Chondrocyte (in vitro differentiated cells): ENCODE results near the gene MARS2. TPM values are rescaled to one million over a fixed set of nuclear protein-coding genes. Genes with fewer than 3 reads are reported as not detected.
"Not testable (repeated sequence)": the region's sequence is repeated elsewhere in the genome, so short reads cannot be mapped to it uniquely, and the experiment has no call there.

ENCODE experiments used
- DNase-seq: peaks from one replicate; pipeline ENCODE4 v3.0.0; 2021; ENCODE audit warnings: mixed read lengths, low spot score
- H3K27ac Mint-ChIP-seq: one replicate; pipeline ENCODE4 v1.8.0; 2021; ENCODE audit warnings: mild to moderate bottlenecking, moderate library complexity, mixed read lengths; ENCODE audit not compliant: unreplicated experiment
- H3K27me3 Mint-ChIP-seq: 2 replicates; pipeline ENCODE4 v1.8.0; 2021; ENCODE audit warnings: low read depth, mixed read lengths
- H3K36me3 Mint-ChIP-seq: 2 replicates; pipeline ENCODE4 v1.8.0; 2021; ENCODE audit warnings: low read depth, mixed read lengths
- H3K4me1 Mint-ChIP-seq: 2 replicates; pipeline ENCODE4 v1.8.0; 2021; ENCODE audit warnings: low read depth, mild to moderate bottlenecking, mixed read lengths
- H3K4me3 Mint-ChIP-seq: one replicate; pipeline ENCODE4 v1.8.0; 2021; ENCODE audit warnings: mild to moderate bottlenecking, moderate library complexity, mixed read lengths; ENCODE audit not compliant: unreplicated experiment
- H3K9me3 Mint-ChIP-seq: 2 replicates; pipeline ENCODE4 v1.8.0; 2021; ENCODE audit warnings: low read depth, mixed read lengths
- total RNA-seq: library from RNA; stranded (reverse); gene quantifications from 3 replicates; pipeline ENCODE4 v1.2.1, GENCODE V29; 2021
- TF ChIP-seq, protein P1 (sequence below): fragments of 200-600 bp; sonication (generic); IDR thresholded peaks from 2 replicates; pipeline ENCODE4 v1.5.0; 2021; ENCODE audit warnings: antibody characterized with exemption, mild to moderate bottlenecking, moderate library complexity

The MARS2 gene
- total RNA-seq, 1 donor from 2014 or later, result 3.1 TPM

DNA sequence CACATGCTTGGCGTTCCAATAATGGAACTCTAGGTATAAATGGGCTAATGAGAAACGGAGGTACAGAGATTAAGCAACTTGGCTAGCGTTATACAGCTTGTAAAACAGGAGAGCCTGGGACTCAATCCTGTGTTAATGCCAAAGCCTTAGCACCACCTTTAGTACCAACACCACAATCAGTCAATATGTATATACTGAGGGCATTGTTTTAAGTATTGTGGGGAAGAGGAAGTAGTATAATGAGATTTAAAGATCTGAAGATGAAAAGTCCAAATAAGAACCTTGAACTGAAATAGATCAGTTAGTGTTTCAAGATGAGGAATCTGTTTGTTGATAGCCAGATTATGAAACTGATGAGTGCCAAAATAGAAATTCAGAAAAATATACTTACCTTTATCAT lies 8.1 kb downstream of the MARS2 start:
- Mint-ChIP-seq H3K27ac (no peak overlapping the region), H3K4me3 (no peak overlapping the region), H3K9me3 (no peaks in the 10 kb centered on the region), H3K4me1 (peaks cover 16% of the 10 kb centered on the region), H3K27me3 (no peaks in the 10 kb centered on the region), H3K36me3 (peaks cover 1% of the 10 kb centered on the region)
- TF ChIP-seq, protein P1, sequence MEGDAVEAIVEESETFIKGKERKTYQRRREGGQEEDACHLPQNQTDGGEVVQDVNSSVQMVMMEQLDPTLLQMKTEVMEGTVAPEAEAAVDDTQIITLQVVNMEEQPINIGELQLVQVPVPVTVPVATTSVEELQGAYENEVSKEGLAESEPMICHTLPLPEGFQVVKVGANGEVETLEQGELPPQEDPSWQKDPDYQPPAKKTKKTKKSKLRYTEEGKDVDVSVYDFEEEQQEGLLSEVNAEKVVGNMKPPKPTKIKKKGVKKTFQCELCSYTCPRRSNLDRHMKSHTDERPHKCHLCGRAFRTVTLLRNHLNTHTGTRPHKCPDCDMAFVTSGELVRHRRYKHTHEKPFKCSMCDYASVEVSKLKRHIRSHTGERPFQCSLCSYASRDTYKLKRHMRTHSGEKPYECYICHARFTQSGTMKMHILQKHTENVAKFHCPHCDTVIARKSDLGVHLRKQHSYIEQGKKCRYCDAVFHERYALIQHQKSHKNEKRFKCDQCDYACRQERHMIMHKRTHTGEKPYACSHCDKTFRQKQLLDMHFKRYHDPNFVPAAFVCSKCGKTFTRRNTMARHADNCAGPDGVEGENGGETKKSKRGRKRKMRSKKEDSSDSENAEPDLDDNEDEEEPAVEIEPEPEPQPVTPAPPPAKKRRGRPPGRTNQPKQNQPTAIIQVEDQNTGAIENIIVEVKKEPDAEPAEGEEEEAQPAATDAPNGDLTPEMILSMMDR, result no peak
- DNase-seq, result no peak

DNA sequence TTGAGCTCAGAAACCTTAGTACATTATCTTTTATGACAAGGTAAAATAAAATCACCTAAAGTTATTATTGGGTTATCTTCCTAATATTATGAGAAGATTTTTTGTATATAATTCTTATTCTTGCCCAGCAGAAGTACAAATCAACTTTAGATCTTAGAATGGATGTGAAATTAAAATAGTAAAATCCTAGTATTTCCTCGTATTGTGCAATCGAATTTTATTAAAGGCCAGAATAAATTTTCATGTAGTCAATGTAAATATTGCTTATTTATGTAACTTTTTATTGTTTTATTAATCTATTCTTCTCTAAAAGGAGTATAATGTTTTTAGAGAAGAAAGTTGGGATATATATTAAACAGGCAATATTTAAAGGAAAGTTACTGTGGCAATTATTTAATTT lies 12.7 kb downstream of the MARS2 start:
- H3K4me3 Mint-ChIP-seq, result no peak overlapping the region
- no peaks in the 10 kb centered on the region for H3K4me1 Mint-ChIP-seq
- DNase-seq, result no peak
- no peaks in the 10 kb centered on the region for H3K9me3 Mint-ChIP-seq
- H3K27ac Mint-ChIP-seq, result no peak overlapping the region
- H3K27me3 Mint-ChIP-seq, result no peaks in the 10 kb centered on the region
- H3K36me3 Mint-ChIP-seq, result no peaks in the 10 kb centered on the region
- TF ChIP-seq, protein P1, result no peak

DNA sequence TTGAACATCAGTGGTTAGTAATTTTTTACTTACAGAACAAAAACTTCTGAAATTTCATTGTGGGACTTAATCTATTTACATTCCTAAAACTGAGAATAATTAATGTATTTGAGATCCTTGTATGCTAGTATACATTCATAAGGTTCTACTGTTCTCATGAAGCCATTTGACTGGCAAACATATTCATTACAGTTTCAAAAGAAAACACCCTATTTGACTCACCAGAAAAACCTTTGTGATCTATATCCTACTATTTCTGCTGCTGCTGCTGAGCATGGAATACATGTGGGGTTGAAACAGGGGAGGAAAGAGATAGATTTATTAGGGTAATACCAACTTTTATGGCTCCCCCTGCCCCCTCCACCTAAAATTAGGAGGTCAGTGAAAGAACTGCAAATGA lies 21.8 kb downstream of the MARS2 start:
- DNase-seq, result no peak
- H3K36me3 Mint-ChIP-seq, result peaks cover 2% of the 10 kb centered on the region
- H3K27me3 Mint-ChIP-seq, result no peaks in the 10 kb centered on the region
- peaks cover 6% of the 10 kb centered on the region for H3K9me3 Mint-ChIP-seq
- no peaks in the 10 kb centered on the region for H3K4me1 Mint-ChIP-seq
- TF ChIP-seq, protein P1, result no peak
- no peak overlapping the region for H3K27ac Mint-ChIP-seq
- H3K4me3 Mint-ChIP-seq, result no peak overlapping the region

DNA sequence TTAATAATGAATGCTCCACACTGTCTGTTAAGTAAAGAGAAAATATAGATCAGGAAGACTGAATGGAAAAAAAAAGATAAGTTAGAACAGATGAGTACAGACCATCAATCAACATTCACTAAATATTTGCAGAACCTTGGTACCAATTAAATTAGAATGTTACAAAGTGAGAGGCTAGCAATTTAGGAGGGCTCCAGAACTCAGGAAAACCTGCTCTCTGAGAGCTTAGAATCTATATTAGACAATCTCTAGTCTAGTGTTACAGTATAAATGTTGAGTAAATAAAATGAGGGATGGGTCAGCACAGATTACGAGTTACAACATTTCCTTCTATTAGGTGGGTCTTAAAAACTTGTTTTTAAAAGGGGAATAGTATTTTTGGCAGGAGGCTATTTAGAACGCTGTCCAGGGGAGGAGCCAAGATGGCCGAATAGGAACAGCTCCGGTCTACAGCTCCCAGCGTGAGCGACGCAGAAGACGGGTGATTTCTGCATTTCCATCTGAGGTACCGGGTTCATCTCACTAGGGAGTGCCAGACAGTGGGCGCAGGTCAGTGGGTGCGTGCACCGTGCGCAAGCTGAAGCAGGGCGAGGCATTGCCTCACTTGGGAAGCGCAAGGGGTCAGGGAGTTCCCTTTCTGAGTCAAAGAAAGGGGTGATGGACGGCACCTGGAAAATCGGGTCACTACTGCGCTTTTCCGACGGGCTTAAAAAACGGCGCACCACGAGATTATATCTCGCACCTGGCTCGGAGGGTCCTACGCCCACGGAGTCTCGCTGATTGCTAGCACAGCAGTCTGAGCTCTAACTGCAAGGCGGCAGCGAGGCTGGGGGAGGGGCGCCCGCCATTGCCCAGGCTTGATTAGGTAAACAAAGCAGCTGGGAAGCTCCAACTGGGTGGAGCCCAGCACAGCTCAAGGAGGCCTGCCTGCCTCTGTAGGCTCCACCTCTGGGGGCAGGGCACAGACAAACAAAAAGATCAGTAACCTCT lies 23.7 kb downstream of the MARS2 start:
- not testable (repeated sequence) for H3K36me3 Mint-ChIP-seq, DNase-seq, H3K27ac Mint-ChIP-seq, H3K4me3 Mint-ChIP-seq, H3K27me3 Mint-ChIP-seq, H3K4me1 Mint-ChIP-seq, H3K9me3 Mint-ChIP-seq

DNA sequence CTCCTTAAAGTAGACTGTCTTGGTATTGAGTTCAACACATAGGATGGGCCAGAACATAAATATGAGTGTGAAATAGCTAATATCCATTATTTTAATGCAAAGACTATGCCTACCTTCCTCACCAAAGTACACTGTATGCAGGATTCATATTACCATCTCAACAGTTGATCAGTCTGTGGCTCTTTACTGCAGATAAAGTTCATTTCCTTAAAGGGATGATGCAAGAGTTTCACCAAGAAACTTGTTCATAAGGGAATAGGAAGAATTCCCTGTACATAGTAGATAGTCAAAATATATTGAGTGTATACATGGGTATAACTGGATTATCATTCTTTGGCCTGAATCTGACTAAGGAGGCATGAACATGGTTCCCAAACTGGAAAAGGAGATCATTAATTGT lies 35.0 kb downstream of the MARS2 start:
- Mint-ChIP-seq H3K9me3 (no peaks in the 10 kb centered on the region), H3K4me1 (no peaks in the 10 kb centered on the region), H3K27me3 (peaks cover 10% of the 10 kb centered on the region), H3K4me3 (no peak overlapping the region), H3K36me3 (no peaks in the 10 kb centered on the region), H3K27ac (no peak overlapping the region)
- no peak for DNase-seq
- TF ChIP-seq, protein P1, result no peak

Other genes with a start within 250 kb of the MARS2 start
- gene HSPD1, start 205.5 kb upstream of the MARS2 start, total RNA-seq, result 149 to 195 TPM (median 152 TPM) in 3 replicates
- gene HSPE1, start 205.0 kb upstream of the MARS2 start, total RNA-seq, result 55.2 to 99.6 TPM (median 55.4 TPM) in 3 replicates
- gene MOB4, start 189.3 kb upstream of the MARS2 start, total RNA-seq, result 30.8 to 32.8 TPM (median 32.3 TPM) in 3 replicates
- 11.5 to 28.5 TPM (median 13.6 TPM) in 3 replicates for gene RFTN2, start 29.8 kb upstream of the MARS2 start, total RNA-seq
- not detected in 3 replicates for gene BOLL, start 80.0 kb downstream of the MARS2 start, total RNA-seq
- gene PLCL1, start 99.2 kb downstream of the MARS2 start, total RNA-seq, result 0.44 to 4.1 TPM (median 0.50 TPM) in 3 replicates